Measurements from ENCODE around the gene ETV1.
A peak's percentile ranks its signal among the peaks of the same experiment; 100 is the strongest.
"Not testable (repeated sequence)": the region's sequence is repeated elsewhere in the genome, so short reads cannot be mapped to it uniquely, and the experiment has no call there.

ETV1 gene

GRCh38 chr7:13920053-13920697 lies 69.3 kb downstream of the ETV1 start:
- peak; percentile 100 for DNase-seq

DNA sequence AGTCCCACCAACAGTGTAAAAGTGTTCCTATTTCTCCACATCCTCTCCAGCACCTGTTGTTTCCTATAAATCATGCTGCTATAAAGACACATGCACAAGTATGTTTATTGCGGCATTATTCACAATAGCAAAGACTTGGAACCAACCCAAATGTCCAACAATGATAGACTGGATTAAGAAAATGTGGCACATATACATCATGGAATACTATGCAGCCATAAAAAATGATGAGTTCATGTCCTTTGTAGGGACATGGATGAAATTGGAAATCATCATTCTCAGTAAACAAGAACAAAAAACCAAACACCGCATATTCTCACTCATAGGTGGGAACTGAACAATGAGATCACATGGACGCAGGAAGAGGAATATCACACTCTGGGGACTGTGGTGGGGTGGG lies 71.1 kb downstream of the ETV1 start:
- DNase-seq, result not testable (repeated sequence)

DNA sequence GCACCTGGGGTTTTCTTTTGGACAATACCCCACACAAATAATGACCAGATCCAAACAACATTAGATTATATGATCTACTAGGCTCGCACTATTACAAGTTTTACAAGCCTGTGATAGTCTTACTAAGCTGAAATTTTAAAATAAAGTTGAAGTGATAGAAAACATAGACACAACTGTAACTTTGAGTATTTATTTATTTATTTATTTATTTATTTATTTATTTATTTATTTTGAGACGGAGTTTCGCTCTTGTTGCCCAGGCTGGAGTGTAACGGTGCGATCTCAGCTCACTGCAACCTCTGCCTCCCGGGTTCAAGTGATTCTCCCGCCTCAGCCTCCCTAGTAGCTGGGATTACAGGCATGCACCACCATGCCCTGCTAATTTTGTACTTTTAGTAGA lies 72.4 kb downstream of the ETV1 start:
- DNase-seq, result not testable (repeated sequence)

DNA sequence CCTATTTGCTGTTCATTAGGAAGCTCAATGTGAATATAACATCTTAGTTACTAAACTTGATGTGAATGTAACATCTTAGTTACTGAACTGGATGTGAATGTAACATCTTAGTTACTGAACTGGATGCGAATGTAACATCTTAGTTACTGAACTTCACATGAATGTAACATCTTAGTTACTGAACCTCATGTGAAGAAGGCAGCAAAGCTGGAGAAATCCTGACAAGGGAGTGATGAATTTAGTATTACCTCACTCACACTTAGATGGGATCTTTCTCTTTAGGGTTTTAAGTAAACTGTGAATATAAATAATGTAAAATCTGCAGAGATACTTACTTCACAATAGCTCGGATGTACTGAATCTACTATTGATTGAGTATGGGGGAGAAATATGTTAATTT lies 73.6 kb downstream of the ETV1 start:
- no peak for DNase-seq

DNA sequence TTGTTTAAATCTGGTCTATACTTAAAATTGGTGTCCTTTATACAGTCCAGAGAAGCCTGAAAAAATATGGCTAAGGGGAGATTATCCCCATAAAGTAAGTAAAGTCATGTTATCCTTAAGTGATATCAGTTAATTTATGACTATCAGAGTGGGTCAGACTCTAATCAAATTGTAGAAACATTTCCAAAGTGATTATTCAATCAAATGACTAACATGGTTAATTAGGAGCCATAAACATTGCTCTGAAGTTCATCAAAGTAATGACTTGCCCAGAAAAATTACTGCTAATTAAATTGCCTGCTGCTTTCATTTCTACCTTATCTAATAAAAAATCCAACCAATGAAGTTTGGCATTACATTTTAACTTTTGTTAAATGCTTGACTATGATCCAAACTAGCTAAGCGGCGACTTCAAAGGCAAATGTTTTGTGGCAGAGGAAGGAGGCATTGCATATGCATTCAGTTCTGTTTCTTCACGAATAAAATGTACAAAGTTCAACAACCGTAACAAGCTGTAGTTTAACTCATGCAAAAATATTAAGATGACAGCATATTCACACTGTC lies 76.7 kb downstream of the ETV1 start:
- DNase-seq, result no peak

DNA sequence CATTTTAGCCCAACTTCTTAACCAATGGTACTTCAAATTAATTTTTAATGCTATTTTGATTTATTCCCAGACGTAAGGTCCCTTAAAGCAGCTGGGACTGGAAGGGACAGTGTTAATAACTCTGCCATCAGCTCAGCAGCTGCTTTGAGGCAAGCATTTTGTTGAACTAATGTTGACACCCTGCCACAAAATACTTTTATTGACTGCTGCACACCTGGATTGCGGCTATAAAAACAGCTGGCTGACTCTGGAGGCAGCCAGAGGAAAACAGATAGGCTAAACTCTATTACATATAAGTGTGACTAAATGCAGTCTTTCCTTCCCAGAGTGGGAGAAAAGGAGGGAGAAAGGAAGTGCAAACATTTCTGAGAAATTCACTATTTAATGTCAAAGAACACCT lies 77.6 kb downstream of the ETV1 start:
- no peak for DNase-seq

DNA sequence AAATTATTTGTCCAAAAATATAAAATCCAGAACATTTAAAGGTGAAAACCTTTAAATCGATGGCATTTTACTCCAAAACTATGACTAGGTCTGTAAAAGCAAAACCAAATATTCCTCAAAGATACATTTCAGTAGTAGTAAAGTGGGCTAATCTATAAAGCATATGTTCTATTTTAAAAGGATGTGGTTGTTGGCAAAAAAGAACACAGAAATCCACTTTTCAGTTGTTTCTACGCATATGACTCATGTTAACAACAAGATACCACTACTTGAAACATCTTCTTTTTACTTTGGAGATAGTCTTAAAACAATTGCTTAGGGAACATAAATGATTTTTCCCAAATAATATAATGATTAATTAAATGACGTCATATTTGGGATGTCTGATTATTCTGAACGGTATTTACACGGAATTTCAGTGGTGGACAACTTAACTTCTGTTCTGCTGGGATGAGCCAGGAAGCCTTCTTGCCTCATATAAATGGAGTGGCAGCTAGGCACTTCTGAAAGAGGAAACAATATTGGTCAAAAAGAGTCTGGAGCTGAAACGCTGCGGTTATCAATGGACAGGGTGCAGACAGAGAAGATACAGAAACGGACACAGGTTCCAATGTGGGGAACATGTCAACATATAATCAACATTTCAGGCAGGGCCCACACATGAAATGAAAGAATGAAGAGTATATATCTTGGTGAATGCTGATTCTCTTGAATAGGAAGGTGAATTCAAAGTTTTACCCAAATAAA lies 78.5 kb downstream of the ETV1 start:
- no peak for DNase-seq

DNA sequence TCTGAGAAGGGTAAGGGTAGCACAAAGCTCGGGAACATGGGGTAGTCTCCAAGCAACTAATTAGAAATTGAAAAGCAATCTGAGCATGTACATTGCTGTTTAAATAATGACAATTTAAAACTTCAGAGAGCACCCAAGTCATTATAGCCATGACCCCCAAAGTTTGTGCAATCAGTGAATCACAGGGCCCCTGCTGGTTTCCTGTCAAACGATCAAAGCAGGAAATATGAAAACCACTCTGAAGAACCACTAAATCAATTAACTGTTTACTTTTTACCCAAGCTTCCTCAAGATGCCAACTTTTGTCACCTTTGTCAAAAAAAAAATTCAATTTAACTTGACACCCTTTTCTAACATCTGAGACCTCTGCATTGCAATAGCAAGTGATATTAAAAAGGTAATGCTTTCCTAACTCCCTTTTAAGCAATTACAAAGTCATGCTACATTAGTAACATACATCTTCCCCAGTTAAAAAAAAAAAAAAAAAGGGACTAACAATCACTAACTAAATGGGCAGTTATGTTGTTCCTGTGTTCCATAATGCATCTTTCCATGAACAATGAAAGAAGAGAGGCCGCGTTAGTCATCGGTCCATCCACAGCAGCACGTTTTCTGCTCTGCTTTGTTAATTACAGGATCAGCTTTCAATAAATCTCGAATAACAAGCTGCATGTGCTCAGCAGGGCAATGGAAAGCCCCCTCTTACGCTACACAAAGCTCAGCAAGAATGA lies 80.6 kb downstream of the ETV1 start:
- peak; percentile 65 for DNase-seq

- DNase-seq, result no peak
These were observed 81.6 kb downstream of the ETV1 start for GRCh38 chr7:13907831-13908230.

- DNase-seq, result no peak
These were observed 84.8 kb downstream of the ETV1 start for GRCh38 chr7:13904689-13905088.

DNA sequence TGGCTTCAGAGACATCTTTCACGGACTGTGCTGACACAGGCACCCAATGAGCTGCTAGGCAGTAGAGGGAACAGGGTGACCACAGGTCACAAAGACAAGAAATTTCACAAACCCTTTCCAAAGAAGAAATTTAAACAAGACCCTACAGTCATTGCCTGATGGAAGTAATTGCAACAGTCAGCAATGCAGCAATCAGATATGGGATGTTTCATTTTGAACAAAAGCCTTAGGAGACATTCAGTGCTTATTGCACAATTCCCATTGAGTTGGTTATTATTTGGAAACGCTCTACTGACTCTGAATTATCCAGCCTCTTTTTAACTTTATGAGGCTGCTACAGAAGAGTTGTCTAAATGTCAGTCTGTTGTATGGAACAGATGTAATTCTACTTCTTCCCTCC lies 85.5 kb downstream of the ETV1 start:
- DNase-seq, result peak; percentile 68

- DNase-seq, result no peak
These were observed 87.9 kb downstream of the ETV1 start for GRCh38 chr7:13901577-13901976.

DNA sequence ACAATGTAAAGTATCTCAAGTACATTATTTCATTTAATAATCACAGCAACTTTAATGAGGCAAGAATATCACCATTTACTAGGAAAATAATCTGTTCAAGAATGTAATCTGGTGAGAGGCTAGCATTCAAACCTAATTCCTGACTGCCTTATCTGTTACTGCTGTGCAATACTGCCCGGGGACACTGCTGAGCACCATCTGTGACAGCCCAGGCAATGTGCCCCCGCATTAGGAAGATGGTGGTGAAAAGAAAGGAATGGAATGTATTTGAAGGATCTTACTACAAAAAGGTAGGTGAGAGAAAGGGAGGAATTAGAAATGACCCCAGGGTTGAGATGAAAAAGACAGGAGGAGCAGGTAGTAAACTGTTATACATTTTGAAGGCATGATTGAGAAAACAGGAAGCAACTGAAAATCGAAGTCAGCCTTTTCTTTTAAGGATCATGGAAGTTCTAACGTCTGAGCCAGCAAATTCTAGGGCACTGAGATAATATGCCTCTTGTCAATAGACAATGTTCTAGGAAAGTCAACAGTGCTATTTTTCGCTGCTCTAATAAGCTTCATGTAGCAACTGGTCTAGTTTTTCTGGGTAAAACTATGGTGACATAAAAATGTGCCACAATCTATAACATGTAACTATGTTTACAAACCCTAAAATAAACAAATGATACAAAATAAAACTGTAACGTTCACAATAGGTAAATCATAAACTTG lies 90.4 kb downstream of the ETV1 start:
- DNase-seq, result peak; percentile 46

DNA sequence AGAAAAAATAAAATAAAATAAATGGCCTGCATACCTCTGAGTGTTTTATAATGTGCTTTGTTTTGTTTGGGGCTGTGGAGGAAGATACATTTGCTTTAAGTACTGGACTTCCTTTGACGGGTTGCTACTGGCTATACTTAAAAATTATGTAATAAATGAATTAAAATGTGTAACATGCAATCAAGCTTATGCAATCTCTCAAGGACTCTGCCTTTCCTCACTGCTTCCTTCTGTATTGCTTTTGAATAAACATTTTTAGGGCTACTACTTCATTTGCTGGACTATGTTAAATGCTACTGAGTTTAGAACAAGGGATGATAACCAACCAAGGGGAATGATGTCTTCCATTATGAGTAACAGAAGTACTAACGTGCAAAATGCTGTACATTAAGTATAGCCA lies 91.6 kb downstream of the ETV1 start:
- DNase-seq, result no peak

- no peak for DNase-seq
These were observed 94.5 kb downstream of the ETV1 start for GRCh38 chr7:13894954-13895353.

DNA sequence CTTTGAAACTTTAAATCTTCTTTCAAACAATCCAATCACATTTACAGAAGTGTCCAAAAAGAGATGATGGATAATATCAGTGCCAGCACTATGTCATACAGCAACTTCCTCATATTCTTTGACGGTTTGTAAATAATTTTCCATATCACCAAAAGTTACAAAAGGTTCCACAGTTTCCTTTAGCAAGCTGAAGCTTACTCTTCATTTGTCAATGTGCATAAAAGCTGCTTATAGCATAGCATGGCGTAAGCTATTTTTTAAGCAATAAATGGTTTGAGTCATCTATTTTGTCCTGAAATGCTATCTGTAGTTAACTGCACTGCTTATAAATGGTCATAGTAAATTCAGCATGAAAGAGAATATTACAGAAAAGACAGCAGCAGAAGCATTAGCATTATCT lies 95.1 kb downstream of the ETV1 start:
- no peak for DNase-seq

- DNase-seq, result no peak
These were observed 98.7 kb downstream of the ETV1 start for GRCh38 chr7:13890793-13891192.

- DNase-seq, result no peak
These were observed 103.1 kb downstream of the ETV1 start for GRCh38 chr7:13886356-13886755.

GRCh38 chr7:13882051-13882450 lies 107.4 kb downstream of the ETV1 start:
- no peak for DNase-seq

GRCh38 chr7:13880789-13881188 lies 108.7 kb downstream of the ETV1 start:
- DNase-seq, result no peak

DNA sequence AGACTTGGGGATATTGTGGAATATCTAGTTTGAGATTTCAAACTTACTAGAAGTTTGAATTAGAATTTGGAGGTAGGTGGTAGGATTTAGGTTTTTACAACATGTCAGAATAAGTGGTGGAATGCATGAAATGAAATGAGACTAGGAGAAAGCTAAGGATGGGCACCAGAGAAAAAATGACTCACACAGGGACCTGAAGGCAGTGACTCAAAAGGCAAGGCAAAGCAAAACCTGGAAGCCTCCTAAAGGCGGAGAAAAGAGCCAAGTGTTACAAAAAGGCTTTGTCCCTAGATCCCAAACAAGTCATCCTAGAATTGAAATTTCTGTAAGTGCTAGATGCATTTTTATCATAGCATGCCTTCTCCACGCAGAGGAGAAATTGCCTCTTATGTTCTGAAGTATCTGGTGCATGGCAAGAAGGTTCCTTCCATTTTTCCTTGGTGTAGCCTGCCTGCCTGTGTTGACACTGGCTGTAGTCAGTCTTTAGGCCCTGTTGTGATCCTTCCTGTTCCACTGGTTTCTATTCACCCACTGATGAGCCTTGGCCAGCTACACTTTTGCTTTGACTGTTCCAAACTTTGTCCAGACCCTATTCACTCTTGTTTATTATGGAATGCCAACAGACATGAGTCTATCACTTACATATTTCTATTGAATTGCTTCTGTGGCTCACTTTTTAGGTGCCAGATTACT lies 109.3 kb downstream of the ETV1 start:
- no peak for DNase-seq

DNA sequence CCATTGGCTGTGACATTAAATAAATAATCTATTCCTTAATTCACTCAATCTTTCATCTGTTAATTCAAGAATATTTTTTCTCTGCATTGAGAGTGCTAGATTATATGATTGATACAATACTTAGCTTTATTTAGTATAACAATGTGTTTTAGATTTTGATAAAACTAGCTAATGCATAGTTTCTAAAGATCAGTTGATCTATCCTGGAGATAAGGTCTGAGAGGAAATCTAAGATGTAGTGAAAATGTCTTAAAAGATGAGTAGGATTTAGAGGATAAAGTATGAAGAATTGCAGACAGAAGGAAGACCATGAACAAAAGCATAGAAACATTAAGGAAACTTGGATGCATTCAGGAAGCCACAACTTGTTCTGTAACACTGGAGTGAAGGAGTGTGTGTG lies 110.3 kb downstream of the ETV1 start:
- no peak for DNase-seq

DNA sequence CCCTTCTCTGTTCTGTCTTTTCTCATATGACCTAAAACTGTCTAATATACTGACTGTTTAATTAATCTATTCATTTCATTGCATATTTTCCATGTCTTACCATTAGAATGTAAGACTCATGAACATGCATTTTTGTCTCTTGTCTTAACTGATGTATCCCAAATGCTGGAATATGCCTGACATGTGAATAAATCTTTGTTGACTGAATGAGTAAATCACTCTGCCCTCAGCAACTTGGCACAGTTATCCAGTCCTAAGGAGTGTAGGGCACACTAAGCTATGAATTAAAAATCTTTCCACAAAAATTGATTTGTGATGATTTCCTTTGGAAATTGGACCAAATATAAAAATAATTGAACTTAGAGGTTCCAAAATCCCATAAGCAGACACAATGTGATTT lies 111.3 kb downstream of the ETV1 start:
- no peak for DNase-seq

Data from DMS153 (cell line).